Progenitor cell of endocrine pancreas (in vitro differentiated cells): ENCODE results near the gene DCX. TPM values are rescaled to one million over a fixed set of nuclear protein-coding genes. Genes with fewer than 3 reads are reported as not detected.
"Not testable (repeated sequence)": the region's sequence is repeated elsewhere in the genome, so short reads cannot be mapped to it uniquely, and the experiment has no call there.

Source experiments
- DNase-seq: peaks from one replicate; pipeline ENCODE4 v3.0.0; 2021; ENCODE audit warnings: low spot score; ENCODE audit not compliant: unreplicated experiment
- H3K27ac Mint-ChIP-seq: 2 replicates; pipeline ENCODE4 v1.8.0; 2021; ENCODE audit warnings: mild to moderate bottlenecking, moderate library complexity, mixed read lengths
- H3K27me3 Mint-ChIP-seq: 2 replicates; pipeline ENCODE4 v1.8.0; 2021; ENCODE audit warnings: mixed read lengths
- H3K36me3 Mint-ChIP-seq: 2 replicates; pipeline ENCODE4 v1.8.0; 2022; ENCODE audit warnings: mixed read lengths; ENCODE audit not compliant: insufficient read depth
- H3K4me1 Mint-ChIP-seq: 2 replicates; pipeline ENCODE4 v1.8.0; 2021; ENCODE audit warnings: low read depth, mixed read lengths
- H3K4me3 Mint-ChIP-seq: 2 replicates; pipeline ENCODE4 v1.8.0; 2021; ENCODE audit warnings: low read depth, mild to moderate bottlenecking, moderate library complexity, mixed read lengths
- H3K9me3 Mint-ChIP-seq: 2 replicates; pipeline ENCODE4 v1.8.0; 2021; ENCODE audit warnings: low read depth, mixed read lengths
- total RNA-seq: library from RNA; stranded (reverse); gene quantifications from 2 replicates; pipeline ENCODE4 v1.2.1, GENCODE V29; 2021
- TF ChIP-seq, protein P1 (sequence below): fragments of 200-600 bp; sonication (generic); IDR thresholded peaks from one replicate; pipeline ENCODE4 v1.5.0; 2021; ENCODE audit warnings: antibody characterized with exemption, mild to moderate bottlenecking; ENCODE audit not compliant: unreplicated experiment

The DCX gene
- total RNA-seq, 1 donor from 2014 or later, result 171 TPM

DNA sequence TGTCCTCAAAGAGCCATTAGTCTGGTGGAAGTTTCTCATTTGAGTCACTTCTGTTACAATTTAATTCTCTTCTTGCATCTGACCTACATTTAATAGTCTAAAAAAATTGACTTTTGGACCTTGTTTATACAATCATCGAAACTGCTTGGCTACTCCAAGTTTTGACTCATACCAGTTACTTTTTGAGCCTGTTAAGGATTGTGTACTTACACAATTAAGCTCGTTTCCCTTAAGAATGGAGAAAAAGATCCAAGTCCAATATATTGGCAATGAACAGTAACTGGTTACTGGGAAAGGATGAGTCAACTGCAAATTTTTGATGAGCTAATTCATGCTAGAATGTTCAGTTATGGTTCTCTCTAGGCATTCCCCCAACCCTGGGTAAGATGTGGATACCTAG is 58.2 kb downstream of the DCX start:
- H3K4me1 Mint-ChIP-seq, result peaks cover 14% of the 10 kb centered on the region
- peaks cover 10% of the 10 kb centered on the region for H3K36me3 Mint-ChIP-seq
- TF ChIP-seq, protein P1, sequence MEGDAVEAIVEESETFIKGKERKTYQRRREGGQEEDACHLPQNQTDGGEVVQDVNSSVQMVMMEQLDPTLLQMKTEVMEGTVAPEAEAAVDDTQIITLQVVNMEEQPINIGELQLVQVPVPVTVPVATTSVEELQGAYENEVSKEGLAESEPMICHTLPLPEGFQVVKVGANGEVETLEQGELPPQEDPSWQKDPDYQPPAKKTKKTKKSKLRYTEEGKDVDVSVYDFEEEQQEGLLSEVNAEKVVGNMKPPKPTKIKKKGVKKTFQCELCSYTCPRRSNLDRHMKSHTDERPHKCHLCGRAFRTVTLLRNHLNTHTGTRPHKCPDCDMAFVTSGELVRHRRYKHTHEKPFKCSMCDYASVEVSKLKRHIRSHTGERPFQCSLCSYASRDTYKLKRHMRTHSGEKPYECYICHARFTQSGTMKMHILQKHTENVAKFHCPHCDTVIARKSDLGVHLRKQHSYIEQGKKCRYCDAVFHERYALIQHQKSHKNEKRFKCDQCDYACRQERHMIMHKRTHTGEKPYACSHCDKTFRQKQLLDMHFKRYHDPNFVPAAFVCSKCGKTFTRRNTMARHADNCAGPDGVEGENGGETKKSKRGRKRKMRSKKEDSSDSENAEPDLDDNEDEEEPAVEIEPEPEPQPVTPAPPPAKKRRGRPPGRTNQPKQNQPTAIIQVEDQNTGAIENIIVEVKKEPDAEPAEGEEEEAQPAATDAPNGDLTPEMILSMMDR, result no peak
- H3K9me3 Mint-ChIP-seq, result peaks cover 5% of the 10 kb centered on the region
- H3K4me3 Mint-ChIP-seq, result no peak overlapping the region
- H3K27me3 Mint-ChIP-seq, result no peaks in the 10 kb centered on the region
- H3K27ac Mint-ChIP-seq, result no peak overlapping the region
- no peak for DNase-seq

DNA sequence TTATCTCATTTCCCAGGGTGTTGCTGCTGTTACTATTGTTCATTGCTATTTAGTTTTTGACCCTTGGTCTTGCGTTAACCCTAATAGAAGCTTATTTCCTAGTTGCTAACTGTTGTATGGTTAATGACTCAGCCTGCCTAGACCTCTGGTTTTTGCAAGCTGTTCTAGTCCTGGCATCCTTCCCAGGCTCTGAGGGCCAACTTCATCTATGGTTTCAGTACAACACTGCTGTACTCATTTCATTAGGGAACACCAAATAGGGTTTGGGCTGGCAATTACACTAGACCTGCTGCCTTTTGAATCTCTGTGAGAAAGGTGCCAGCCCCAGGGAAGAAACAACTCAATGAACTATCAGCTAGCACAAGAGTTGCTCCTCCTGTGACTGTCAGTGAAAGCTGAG is 59.6 kb downstream of the DCX start:
- no peak for DNase-seq
- Mint-ChIP-seq H3K36me3 (peaks cover 11% of the 10 kb centered on the region), H3K9me3 (peaks cover 6% of the 10 kb centered on the region), H3K4me1 (peaks cover 14% of the 10 kb centered on the region), H3K27me3 (no peaks in the 10 kb centered on the region), H3K4me3 (no peak overlapping the region), H3K27ac (no peak overlapping the region)
- TF ChIP-seq, protein P1, result no peak

DNA sequence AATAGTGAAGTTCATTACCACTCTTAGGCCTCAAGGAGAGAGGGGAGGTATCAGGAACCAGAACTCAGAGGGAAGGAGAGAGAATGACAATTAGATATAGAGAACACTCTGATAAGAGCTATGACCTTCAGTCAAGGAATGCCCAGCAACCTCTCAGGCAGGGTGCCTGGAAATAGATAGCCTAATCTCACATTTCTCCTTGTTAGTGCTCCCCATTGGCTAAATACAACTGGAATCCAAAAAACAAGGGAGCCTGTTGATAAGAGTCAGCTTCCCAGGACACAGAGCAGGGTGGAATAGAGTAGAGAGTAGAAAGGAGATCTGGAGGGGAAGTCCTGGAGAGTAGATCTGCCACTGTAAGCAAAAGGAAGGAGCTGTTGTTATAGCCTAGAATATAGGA is 62.1 kb downstream of the DCX start:
- H3K4me3 Mint-ChIP-seq, result no peak overlapping the region
- peaks cover 10% of the 10 kb centered on the region for H3K9me3 Mint-ChIP-seq
- H3K27ac Mint-ChIP-seq, result no peak overlapping the region
- peaks cover 14% of the 10 kb centered on the region for H3K4me1 Mint-ChIP-seq
- H3K27me3 Mint-ChIP-seq, result no peaks in the 10 kb centered on the region
- H3K36me3 Mint-ChIP-seq, result peaks cover 20% of the 10 kb centered on the region
- no peak for DNase-seq
- TF ChIP-seq, protein P1, result no peak

DNA sequence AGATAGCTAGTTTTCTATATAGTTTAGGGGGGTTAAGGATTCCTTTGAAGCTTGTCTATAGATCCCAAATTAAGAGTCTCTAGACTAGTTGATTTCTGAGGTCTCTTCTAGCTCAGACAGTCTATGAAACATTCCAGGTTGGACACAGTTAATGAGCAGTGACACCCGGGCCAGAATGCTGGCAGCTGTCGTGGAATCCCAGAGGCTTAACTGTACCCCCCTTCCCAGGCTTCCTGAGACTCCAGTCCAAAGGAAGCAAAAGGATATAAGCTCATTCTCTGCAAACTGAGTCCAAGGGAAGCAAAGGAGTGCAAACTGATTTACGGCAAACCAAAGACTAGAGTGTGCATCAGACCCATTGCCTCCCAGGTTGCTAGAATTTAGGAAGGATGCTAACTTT is 62.9 kb downstream of the DCX start:
- no peak overlapping the region for H3K27ac Mint-ChIP-seq
- H3K4me1 Mint-ChIP-seq, result peaks cover 14% of the 10 kb centered on the region
- H3K9me3 Mint-ChIP-seq, result peaks cover 15% of the 10 kb centered on the region
- H3K27me3 Mint-ChIP-seq, result no peaks in the 10 kb centered on the region
- H3K36me3 Mint-ChIP-seq, result peaks cover 24% of the 10 kb centered on the region
- no peak overlapping the region for H3K4me3 Mint-ChIP-seq
- TF ChIP-seq, protein P1, result no peak
- no peak for DNase-seq

DNA sequence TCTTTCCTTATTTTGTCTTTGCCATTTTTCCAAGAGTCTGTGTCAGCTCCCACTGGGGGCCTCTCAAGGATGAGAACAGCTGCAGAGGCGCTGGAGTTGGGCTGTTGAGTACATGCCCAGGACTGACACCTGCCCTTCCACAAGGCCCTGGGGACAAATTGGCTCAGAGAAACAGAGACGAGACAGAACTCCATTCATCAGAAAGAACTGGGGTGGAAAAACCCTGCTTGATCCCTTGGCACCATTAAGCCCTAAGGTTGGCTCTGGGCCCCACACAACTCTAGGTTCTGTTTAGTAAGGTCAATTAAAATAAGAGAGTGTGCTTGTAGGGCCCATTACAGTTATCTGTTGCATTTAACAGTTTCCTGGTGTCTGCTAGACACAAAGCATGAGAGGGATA is 63.6 kb downstream of the DCX start:
- TF ChIP-seq, protein P1, result no peak
- Mint-ChIP-seq H3K4me1 (peaks cover 14% of the 10 kb centered on the region), H3K27me3 (no peaks in the 10 kb centered on the region), H3K4me3 (no peak overlapping the region), H3K36me3 (peaks cover 24% of the 10 kb centered on the region), H3K27ac (no peak overlapping the region), H3K9me3 (peaks cover 15% of the 10 kb centered on the region)
- DNase-seq, result no peak

DNA sequence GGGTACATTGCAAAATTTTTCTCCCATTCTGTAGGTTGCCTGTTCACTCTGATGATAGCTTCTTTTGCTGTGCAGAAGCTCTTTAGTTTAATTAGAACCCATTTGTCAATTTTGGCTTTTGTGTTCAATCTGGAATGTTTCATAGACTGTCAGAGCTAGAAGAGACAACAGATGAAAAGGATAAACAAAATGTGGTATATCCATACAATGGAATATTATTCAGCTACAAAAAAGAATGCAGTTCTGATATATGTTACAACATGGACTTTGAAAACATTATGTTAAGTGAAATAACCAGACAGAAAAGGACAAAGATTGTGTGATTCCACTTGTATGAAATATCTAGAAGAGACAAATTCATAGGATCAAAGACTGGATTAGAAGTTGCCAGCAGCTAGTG is 65.8 kb downstream of the DCX start:
- Mint-ChIP-seq H3K9me3 (peaks cover 19% of the 10 kb centered on the region), H3K36me3 (peaks cover 27% of the 10 kb centered on the region)
- not testable (repeated sequence) for H3K27me3 Mint-ChIP-seq, H3K27ac Mint-ChIP-seq, DNase-seq, H3K4me1 Mint-ChIP-seq, H3K4me3 Mint-ChIP-seq
